22Rv1 (cell line): ENCODE data around the gene SOX9.

ENCODE experiments used
- H3K27ac ChIP-seq: fragments of 450-650 bp; 2 replicates; pipeline ENCODE4 v1.5.1; 2017
- ZFX ChIP-seq: fragments of 450-650 bp; IDR thresholded peaks from 2 replicates; pipeline ENCODE4 v1.6.1; 2017; ENCODE audit warnings: antibody characterized with exemption, borderline replicate concordance
- TF ChIP-seq, protein P1 (sequence below): fragments of 450-650 bp; IDR thresholded peaks from 2 replicates; pipeline ENCODE4 v1.5.1; 2017; ENCODE audit warnings: mild to moderate bottlenecking

The SOX9 gene

DNA sequence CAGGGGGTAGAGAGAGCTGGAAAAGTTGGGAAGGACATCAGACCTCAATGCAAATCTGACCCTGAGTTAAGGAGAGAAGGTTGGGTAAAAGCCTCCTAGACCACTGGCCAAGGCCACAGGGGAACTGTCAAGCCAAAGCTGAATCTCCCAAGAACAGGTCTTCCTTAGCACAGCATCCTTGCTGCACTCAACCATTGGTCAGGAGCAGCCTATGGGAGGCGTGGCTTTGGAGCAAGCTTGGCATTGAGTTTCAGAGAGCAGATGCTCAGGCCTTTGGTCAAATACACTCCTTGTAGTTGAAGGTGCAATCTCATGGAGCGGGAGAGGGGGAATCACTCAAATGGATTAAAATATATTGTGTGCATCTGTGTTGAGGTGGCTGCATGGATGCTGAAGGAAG lies 21.8 kb downstream of the SOX9 start:
- no peak overlapping the region for H3K27ac ChIP-seq
- TF ChIP-seq ZFX, result no peak
- TF ChIP-seq, protein P1, sequence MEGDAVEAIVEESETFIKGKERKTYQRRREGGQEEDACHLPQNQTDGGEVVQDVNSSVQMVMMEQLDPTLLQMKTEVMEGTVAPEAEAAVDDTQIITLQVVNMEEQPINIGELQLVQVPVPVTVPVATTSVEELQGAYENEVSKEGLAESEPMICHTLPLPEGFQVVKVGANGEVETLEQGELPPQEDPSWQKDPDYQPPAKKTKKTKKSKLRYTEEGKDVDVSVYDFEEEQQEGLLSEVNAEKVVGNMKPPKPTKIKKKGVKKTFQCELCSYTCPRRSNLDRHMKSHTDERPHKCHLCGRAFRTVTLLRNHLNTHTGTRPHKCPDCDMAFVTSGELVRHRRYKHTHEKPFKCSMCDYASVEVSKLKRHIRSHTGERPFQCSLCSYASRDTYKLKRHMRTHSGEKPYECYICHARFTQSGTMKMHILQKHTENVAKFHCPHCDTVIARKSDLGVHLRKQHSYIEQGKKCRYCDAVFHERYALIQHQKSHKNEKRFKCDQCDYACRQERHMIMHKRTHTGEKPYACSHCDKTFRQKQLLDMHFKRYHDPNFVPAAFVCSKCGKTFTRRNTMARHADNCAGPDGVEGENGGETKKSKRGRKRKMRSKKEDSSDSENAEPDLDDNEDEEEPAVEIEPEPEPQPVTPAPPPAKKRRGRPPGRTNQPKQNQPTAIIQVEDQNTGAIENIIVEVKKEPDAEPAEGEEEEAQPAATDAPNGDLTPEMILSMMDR, result no peak

DNA sequence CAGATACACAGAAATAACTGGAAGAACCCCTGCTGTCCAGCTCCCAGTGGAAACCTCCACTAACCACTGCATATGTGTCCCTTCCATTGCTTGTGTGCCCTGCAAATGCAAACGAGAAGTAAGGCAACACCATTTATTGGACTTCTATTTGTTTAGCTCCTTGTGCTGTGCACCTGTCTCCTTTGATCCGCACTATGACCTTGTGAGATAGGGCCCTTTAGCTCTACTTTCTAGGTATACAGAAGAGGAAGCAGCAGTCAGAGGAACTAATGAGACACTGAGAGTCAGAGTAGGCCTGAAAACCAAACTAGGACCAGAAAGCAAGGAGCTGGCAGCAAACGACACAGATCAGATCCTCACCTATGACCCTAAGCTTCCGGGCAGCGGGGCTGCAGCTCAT lies 22.4 kb downstream of the SOX9 start:
- H3K27ac ChIP-seq, result no peak overlapping the region
- TF ChIP-seq, protein P1, result no peak
- no peak for TF ChIP-seq ZFX

DNA sequence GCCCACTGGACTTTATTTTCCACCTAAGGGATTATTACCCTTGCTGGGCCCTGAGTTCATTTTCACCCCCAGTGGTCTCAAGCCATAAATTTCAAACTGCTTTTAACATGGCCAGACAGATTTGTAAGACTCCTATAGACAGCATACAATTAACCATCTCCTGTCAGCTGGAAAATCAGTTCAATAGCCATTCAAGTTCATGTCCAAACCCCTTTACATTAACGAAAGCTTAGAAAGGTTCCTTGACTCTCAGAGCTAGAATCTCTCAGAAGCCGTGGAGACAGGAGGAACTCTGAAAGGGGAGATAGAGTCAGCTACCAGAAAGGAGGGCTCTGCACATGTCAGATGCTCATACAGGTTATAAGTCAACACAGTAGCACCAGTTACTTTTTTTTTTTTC lies 23.3 kb downstream of the SOX9 start:
- TF ChIP-seq, protein P1, result no peak
- TF ChIP-seq ZFX, result no peak
- H3K27ac ChIP-seq, result no peak overlapping the region

DNA sequence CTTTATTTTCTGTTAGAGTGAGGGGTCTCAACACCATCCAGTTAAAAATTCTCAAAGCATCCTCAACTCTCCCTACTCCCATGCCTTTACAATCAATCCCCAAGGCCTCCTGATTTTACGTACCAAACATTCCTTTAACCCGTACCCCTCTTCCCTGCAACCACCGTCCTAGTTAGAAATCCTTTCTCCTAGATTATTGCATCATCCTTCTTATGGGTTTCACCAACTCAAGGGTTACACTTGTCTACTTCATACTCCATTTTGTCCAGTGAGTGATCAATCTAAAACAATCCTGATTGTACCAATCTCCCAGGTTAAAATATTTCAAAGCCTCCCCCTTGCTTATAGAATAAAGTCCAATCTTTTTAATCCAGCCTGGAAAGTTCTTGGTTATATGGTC lies 24.7 kb downstream of the SOX9 start:
- TF ChIP-seq, protein P1, result no peak
- no peak for TF ChIP-seq ZFX
- H3K27ac ChIP-seq, result no peak overlapping the region

DNA sequence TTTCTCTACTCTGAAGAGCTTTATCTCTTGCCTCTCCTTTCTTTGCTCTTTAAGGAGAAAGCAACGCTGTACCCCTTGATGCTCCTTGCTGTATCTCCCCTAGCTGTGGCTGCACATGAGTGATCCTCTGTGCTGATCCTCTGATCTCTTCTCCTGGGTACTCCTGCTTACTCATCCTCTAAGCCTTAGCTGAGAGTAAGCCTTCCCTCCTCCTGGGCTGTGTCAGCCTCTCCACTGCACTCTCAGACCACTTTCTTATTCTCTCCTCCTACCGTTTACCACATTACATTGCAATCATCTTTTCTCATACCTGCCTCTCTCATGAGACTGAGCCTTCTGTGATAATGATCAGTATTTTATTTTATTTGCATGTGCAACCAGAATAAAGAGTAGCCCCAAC lies 25.1 kb downstream of the SOX9 start:
- no peak for TF ChIP-seq ZFX
- TF ChIP-seq, protein P1, result no peak
- H3K27ac ChIP-seq, result no peak overlapping the region

DNA sequence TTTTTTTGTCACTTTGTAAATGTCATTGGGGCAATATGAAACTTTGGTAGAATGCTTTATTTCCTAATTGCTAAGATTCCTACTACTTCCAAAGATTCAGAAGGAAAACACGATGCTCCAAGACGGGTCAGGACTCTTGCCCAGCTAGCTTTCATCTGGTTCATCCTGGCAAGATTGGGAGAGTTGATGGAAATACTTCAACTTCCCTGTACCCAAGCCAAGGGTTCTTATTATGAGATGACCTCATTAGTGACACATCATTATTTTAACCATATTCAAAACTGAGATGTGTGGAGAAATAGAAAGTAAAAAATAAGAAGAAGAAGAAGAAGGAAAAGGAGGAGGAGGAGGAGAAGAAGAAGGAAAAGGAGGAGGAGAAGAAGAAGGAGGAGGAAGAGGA lies 25.6 kb downstream of the SOX9 start:
- TF ChIP-seq ZFX, result no peak
- TF ChIP-seq, protein P1, result no peak
- H3K27ac ChIP-seq, result no peak overlapping the region

DNA sequence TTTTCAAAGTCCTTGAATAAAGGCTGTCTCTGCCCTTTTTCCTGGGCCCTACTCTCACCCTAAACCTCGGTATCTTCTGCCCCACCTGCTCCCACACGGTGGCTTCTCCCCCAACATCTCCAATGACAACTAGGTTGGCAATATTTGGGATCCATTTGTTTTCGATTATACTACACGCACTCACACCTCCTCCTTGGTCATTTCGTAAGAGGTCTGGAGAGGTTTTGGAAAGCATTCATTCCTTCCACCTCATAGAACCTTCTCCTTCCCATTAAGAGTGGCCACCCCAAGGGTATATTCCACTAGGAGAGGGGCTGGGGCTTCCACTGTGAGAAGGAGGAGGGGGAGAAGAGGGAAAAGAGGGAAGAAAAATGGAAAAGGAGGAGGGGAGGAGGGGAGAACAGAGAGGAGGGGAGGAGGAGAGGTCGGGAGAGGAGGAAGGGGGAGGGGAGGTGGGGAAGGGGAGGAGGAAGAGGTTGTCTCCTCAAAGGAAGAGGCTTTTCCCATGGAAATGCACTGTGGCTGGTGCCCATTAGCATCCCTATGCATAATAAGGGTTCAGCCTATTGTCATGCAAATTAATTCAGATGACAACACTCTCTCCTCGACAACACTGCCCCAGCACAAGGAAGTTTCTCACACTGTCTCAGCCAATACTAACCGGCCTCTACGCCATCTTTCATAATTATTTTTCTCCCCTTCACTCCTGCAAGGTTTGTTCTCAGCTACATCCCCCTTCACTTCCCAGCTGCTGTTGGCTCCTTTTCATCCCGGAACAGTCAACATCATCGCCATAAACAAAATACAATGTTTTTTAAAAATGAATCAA lies 30.0 kb downstream of the SOX9 start:
- no peak for TF ChIP-seq ZFX
- TF ChIP-seq, protein P1, result no peak

More for the DNA sequence above, 30.0 kb downstream of the SOX9 start:
- peak overlapping the region; percentile 80 for H3K27ac ChIP-seq
